GM21576 (cell line): ENCODE measurements around the gene CDH4.

Source experiments
- ATAC-seq: cut with Tn5 transposase; IDR thresholded peaks from one replicate; pipeline ENCODE4 v1.9.1; 2021; ENCODE audit warnings: mild to moderate bottlenecking, moderate library complexity; ENCODE audit not compliant: unreplicated experiment

Gene CDH4

GRCh38 chr20:61354001-61354390 is 101.9 kb downstream of the CDH4 start:
- ATAC-seq = no peak

GRCh38 chr20:61354501-61354900 is 102.4 kb downstream of the CDH4 start:
- ATAC-seq = no peak

GRCh38 chr20:61354901-61355495 is 102.9 kb downstream of the CDH4 start:
- ATAC-seq = no peak

- ATAC-seq = no peak
Measured at GRCh38 chr20:61355585-61355984, 103.5 kb downstream of the CDH4 start.

GRCh38 chr20:61356196-61356595 is 104.1 kb downstream of the CDH4 start:
- no peak for ATAC-seq

- ATAC-seq = no peak
Measured at GRCh38 chr20:61357119-61357518, 105.1 kb downstream of the CDH4 start.

- ATAC-seq = no peak
Measured at GRCh38 chr20:61359254-61359653, 107.2 kb downstream of the CDH4 start.

- no peak for ATAC-seq
Measured at GRCh38 chr20:61360296-61360695, 108.2 kb downstream of the CDH4 start.

GRCh38 chr20:61360940-61361339 is 108.9 kb downstream of the CDH4 start:
- ATAC-seq = no peak

GRCh38 chr20:61361501-61361900 is 109.4 kb downstream of the CDH4 start:
- ATAC-seq = no peak

GRCh38 chr20:61364147-61364546 is 112.1 kb downstream of the CDH4 start:
- ATAC-seq = no peak

- no peak for ATAC-seq
Measured at GRCh38 chr20:61366914-61367313, 114.9 kb downstream of the CDH4 start.

GRCh38 chr20:61369731-61370520 is 117.9 kb downstream of the CDH4 start:
- ATAC-seq = no peak

GRCh38 chr20:61370841-61371303 is 118.8 kb downstream of the CDH4 start:
- ATAC-seq = no peak

GRCh38 chr20:61371501-61372136 is 119.6 kb downstream of the CDH4 start:
- ATAC-seq = no peak

- ATAC-seq = no peak
Measured at GRCh38 chr20:61372137-61373054, 120.3 kb downstream of the CDH4 start.

GRCh38 chr20:61373055-61373399 is 121.0 kb downstream of the CDH4 start:
- ATAC-seq = no peak

GRCh38 chr20:61373956-61374545 is 122.0 kb downstream of the CDH4 start:
- ATAC-seq = no peak

- ATAC-seq = no peak
Measured at GRCh38 chr20:61376541-61377240, 124.6 kb downstream of the CDH4 start.
